NCI-H1092 (cell line): ENCODE measurements around the gene VANGL1.
"Not testable (repeated sequence)": the region's sequence is repeated elsewhere in the genome, so short reads cannot be mapped to it uniquely, and the experiment has no call there.

Experiments used
- DNase-seq: peaks from one replicate; lab custom pipeline; 2025; lab: John Stamatoyannopoulos, UW

Gene VANGL1

DNA sequence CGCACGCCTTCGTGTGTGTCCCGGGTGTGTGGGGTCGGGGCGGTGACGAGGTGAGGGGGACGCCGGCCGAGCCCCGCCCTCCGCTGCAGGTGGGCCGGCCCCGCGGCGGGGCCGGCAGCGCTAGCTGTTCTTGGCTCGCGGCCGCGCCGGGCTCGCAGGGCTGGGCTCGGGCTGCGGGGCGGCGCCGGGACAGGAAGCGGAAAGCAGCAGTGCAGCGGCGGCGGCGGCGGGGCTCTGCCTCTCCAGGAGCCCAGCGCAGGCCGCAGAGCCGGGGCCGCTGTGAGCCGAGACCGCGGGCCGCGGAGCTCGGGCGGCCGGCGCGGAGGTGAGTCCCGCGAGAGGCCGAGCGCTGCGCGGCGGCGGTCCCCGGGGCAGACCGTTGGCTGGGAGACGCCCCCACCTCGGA lies at the start of gene VANGL1:
TSS of gene VANGL1 (plus strand) at position 209 of the 406 bp plus-strand sequence. CDS start 9,444 bp downstream, outside the sequence.
- peak; percentile 49 for DNase-seq

DNA sequence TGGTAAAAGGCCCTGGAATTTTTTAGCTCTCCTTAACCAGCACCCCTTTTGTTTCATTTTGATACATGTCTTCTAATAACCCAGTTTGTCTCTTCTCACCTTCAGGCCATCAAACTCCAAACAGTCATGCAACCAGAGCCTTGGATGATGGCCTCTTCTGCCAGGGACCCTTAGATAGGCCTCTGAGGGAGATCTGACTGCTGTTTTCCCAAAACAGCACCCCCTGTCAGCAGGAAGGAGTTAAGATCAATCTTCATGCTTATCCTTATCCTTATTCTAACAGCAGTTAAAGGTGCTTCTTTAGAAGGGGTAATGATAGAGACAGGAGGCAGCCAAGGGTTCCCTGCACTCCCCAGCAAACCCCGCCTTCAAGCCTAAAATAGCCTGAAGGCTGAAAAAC lies 49.5 kb upstream of the VANGL1 start:
- no peak for DNase-seq

DNA sequence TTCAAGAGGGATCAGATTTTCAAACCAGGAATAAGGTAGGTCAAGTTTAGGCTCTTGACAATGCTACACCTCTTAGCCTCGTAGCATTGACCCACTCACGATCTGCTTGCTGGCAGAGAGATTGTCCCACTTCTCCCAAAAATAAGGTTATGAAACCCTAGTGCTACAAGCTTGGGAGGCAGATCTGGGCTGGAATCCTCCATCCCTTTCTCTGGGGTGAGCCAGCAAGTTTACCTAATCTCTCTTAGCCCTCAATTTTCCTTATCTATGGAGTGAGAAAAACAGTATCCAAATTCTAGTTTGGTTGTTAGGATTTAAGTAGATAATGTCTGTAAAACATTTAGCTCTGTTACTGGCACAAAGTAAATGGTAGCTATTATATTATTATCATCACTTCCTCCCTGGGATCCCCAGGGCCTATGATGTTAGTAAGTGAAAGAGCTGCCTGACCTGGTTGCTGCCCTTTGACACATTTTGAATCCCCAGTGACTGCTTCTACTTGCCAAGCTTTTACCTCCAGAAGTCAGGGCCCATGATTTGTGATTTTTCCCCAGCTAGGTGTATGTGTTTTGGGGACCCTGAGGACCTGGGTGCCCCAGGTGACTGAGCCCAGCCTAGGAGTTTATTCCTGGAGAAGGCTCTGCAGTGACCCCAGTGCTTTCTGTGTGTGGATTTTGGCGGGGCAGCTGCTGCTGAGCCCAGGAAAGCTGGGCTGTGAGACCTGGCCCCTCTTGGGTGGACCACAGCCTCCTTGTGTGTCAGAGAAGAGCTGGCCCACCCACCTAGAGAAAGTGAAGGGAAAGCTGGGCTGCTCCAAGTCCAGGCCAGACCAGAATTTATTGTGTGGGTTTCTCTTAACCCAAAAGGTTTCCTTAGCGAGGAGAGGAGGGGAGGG lies 48.2 kb upstream of the VANGL1 start:
- DNase-seq = no peak

DNA sequence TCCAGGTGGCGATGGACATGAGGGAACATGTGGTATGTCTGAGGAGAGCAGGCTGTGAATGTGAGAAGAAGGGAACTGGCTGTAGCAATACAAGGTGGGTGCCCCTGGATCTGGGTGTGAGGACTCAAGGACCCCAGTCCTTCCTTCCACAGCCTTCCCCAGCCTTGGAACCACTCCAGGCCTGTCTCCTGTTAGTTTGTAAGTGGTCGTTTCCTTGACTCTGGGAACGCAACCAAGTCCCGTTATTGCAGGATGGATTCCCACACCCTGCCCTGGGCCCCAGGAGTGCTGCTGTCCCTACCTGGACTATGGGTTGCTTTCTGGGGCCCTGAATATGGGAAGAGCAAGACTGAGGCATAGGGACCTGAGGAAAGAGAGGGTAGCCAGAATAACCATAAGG lies 47.2 kb upstream of the VANGL1 start:
- DNase-seq = no peak

DNA sequence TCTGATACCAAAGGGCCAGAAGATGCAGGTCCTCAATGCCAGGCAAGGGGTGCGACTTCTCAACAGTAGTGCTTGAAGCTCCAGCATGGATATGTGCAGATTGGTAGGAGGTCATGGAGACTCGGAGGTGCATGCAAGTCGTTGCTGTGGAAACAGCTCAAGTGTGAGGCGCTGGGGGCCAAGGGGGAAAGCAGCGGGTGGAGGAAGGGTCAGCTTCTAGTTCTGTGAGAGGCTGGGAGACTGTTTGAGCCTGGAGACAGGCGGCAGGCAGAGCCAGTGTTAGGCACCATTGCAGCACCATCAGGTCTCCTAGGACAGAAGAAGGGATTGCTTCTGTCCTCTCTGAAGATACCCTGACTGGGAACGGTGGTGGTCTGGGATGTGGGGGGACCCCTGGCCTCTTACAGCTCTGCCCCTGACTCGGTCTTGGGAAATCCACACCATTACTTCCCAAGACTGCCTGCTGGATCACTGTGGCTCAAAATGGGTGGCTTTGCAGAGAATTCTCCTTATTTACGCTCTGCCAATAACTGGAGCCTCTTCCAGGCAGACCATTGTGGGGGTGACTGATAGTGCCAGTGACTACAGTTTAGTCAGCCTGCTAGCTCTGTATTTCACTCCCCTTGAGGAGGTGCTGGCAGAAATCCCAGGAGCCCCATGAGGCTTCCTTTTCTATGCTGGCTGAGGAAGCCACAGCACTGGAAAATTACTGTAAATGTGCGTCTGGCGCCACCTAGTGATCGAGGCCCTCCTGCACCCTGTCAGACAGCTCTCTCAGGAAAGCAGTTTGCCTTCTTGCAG lies 46.3 kb upstream of the VANGL1 start:
- peak; percentile 92 for DNase-seq

DNA sequence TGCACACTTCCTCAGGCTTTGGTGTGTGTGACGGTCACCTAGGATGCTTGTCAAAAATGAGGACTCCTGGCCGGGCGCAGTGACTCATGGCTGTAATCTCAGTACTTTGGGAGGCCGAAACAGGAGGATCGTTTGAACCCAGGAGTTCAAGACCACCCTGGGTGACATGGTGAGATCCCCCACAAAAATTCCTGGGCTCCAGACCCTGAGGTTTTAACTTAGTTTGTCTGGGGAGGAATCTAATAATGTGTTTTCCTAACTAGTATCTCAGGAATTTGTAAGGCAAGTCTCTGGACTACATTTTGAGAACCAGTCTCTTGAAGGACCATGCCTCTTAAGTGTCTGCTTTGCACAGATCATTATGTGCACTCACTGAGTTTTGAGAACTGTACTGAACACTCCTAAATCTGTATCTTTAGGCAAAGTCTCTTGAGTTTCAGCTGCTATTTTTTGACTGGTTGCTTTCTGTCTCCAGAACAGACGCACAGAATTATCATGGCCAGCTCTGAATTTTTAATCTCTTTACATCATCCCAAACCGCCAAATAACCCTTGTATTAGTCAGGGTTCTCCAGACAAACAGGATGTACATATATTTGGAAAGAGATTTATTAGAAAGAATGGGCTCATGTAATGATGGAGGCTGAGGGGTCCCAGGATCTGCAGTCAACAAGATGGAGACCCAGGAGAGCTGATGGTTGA lies 45.5 kb upstream of the VANGL1 start:
- no peak for DNase-seq

DNA sequence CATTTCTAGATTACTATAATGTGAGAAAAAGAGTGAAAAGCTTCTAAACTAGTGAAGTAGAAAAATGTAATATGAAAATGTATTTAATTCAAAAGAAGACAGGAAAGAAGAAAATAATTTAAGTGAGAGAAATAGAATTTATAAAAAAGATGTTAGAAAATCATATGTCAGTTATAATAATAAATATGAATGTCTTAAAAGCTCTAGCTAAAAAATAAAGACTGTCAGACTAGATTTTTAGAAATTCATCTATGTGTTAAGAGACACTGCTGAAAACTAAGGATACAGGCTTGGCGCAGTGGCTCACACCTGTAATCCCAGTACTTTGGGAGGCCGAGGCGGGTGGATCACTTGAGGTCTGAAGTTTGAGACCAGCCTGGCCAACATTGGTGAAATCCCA lies 37.3 kb upstream of the VANGL1 start:
- no peak for DNase-seq

DNA sequence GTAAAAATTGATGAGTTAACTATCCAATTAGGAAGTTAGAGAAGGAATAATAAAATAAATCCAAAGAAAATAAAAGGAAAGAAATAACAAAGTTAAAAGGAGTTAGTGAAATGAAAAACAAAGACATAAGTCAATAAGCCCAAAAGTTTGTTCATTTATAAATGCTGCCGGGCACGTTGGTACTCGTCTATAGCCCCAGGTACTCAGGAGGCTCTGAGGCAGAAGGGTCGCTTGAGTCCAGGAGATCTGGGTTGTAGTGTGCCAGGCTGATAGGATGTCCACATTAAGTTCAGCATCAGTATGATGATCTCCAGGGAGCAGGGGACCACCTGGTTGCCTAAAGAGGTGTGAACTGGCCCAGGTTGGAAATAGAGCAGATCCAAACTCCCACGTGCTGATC lies 35.5 kb upstream of the VANGL1 start:
- DNase-seq = no peak

DNA sequence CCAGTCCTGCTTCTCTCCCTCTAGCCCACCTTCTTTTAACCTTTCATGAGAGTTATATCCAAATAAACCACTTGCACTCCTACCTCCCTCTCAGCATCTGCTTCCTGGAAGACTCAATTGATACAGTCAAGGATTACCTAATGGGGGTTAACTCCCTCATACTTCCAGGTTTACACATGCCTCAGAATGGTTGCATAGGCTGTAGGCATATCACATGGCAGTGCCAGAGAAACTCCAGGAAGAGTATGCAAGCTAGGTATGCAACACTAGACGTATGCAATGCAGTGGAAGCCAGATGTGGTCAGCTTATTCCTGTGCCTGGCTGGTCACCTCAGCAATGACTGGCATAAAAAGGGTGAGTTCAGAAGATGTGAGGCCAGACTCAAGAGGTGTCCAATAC lies 32.7 kb upstream of the VANGL1 start:
- no peak for DNase-seq

DNA sequence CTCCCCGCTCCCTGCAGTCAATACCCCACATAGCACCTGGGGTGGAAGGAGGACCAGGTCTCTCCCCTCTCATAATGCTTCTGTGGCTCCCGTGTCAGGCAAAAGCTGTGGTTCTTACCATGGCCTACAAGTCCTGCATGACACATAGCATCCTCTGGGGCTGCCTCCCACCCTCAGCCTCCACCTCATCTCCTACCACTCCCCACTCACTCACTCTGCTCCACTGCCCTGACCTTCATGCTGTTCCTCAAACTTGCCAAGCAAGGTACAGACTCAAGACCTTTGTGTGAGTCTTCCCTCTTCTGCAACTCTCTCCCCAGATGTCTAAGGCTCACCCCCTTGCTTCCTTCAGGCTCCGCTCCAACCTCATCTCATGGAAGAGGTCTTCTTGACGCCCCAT lies 28.0 kb upstream of the VANGL1 start:
- no peak for DNase-seq

DNA sequence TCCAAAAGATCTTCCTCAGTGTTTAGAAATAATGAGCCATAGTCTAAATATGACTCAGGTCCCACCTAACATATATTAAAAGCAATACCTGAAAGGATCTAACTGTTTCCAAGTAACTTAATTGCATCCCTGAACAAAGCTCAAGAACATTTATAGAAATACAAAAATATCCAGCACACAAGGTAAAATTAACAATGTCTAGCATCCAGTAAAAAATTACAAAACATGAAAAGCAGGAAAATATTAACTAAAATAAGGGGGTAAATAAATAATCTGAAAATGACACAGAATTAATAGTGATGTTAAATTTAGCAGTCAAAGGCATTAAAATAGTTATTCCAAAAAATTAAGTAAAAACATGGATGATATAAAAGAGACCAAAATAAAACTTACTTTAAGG lies 21.3 kb upstream of the VANGL1 start:
- DNase-seq = no peak

DNA sequence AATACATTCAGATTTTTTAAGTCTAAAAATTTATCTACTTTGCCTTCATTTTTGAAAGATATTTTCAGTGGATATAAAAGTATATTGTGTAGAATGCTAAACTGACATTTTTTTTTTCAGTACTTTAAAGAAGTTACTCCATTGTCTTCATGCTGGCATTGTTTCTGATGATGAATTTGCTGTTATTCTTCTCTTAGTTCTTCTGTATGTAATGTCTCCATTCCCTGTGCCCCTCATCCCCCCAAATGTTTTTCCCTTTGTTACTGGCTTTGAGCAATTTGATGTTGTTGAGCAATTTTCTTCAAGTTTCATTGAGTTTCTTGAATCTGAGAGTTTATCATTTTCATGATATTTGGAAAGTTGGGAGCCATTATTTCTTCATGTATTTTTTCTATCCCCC lies 20.8 kb upstream of the VANGL1 start:
- no peak for DNase-seq

DNA sequence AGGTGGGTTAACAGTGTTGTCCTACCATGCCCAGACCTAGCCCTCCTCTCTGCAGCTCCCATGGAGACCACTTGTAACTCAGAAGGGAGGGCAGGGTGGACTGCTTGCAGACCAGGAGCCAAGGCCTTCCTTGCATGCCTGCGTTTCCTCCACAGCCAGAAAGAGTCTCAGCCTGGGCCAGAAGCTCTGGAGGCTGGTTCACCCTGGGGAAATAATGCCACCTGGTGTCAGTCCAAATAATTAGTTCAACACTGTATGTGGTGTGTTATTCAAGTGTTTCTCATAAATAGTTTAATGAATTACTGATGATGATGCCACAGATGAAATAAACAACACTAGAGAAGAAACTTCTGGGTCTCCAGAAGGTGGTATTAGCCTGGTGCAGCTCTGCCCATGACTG lies 16.9 kb upstream of the VANGL1 start:
- DNase-seq = no peak

DNA sequence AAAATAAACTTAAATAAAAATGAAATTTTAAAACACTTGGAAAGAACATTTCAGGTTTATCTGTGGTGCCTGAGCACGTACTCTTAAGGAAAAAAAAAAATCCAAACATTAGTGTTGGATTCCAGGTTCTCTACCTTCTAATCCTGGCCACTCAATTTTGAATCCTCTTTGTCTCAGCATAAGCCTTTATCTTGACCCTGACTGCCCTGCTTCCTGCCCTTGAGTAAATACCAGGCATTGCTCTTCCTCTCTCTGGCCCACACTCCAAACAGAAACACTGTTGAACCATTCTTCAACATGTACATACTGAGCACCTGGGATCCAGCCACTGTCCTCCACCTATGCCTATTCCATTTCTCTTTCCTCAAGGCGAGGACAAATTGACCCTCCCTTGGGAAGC lies 11.4 kb upstream of the VANGL1 start:
- DNase-seq = no peak

DNA sequence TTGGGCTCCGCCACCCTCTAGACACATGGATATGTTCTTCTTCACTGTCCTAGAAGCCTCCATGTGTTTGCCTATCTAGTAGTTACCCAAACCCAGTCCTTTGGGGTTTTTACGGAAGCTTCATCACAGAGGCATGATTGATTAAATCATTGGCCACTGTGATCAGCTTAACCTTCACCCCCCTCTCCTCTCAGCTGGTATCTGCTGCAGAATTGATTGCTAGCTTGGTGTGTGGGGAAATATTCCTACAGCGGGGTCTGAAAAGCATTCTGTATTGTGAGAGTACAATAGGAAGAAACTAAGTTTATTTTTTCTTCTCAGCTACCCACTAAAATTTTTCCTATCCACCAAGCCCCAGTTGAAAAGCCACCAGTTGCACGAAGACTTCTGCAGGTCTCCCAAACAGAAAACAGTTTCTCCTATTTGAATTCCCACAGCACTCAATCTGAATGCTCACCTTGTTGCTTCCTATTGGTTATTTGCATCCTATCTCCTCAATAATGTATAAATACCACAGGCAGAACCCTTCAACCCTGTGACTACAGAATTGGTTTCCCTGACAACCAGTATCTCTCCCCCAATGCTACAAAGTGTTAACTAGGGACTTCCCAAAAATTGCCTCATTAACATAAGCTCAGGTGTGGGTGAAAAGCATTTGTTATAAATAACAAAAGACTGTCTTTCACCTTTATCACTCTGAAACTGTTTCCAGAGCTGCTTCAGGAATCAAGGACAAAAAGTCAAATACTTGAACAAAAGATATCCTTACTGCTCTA lies 9.3 kb upstream of the VANGL1 start:
- DNase-seq = no peak

DNA sequence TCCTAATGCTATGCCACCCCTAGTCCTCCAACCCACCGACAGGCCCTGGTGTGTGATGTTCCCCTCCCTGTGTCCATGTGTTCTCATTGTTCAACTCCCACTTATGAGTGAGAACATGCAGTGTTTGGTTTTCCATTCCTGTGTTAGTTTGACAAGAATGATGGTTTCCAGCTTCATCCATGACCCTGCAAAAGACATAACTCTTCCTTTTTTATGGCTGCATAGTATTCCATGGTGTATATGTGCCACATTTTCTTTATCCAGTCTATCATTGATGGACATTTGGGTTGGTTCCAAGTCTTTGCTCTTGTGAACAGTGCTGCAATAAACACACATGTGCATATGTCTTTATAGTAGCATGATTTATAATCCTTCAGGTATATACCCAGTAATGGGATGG lies 8.2 kb upstream of the VANGL1 start:
- not testable (repeated sequence) for DNase-seq

DNA sequence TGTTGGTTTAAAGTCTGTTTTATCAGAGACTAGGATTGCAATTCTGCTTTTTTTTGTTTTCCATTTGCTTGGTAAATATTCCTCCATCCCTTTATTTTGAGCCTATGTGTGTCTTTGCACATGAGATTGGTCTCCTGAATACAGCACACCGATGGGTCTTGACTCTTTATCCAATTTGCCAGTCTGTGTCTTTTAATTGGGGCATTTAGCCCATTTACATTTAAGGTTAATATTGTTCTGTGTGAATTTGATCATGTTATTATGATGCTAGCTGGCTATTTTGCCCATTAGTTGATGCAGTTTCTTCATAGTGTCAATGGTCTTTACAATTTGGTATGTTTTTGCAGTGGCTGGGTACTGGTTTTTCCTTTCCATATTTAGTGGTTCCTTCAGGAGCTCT lies 4.5 kb upstream of the VANGL1 start:
- not testable (repeated sequence) for DNase-seq

DNA sequence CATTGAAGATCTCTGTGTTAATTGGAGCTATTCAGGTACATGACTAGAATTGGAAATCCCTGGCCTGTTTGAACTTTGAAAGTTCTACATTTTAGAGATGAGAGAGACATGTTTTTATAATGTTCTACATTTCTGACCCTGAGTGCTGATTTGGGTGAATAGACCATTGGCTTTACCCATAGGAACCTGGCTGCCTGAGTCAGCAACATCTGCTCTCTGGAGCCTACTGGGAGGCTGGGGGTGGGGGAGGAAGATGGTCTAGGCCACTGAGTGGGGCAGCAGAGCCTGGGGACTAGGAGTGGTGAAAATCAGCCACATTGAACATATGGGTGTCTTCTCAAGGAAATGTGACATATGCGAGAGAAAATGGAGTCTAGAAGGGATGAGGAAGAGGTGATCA lies 1.4 kb upstream of the VANGL1 start:
- DNase-seq = no peak

DNA sequence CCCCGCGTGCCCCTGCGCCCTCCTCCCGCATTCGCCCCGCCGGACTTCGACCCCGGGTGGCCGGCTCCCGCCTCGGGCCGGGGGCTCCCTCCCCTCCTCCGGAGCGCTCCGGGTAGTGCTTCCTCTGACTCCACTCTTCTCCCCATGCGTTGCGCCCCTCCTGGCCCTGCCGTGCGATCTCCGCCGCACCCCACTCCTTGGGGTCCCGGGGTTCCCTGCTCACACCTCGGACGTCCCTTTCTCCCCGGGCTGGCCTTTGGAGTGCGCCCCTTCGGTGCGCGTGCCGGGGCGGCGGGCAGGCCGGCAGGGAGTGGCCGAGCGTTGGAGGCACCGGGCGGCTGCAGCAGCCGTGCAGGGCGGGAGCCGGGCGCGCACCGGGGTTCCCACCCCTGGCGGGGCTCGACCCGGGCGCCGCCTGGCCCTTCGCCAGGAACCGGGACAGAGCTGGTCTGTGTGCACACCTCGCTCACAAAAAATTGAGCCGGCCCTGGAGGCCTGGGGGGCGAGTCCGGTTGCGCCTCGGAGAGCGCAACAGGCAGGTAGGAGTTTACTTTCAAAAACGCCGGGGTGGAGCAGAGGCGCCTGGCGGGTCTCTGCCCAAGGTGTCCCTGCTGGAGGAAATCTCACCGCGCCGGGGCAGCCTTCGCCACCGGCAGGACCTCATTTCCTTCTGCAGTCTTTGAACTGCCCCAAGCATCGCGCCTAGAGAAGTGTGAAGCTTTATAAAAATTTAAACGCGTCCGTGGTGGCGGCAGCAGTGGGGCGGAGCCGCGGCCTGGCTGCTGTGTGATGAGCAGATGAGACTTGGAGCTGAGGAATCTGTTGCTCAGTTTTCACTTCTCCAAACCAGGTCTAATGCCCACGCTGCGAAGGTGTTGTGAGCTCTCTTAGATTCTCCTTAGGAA lies 650 bp downstream of the VANGL1 start:
- DNase-seq = peak; percentile 21

DNA sequence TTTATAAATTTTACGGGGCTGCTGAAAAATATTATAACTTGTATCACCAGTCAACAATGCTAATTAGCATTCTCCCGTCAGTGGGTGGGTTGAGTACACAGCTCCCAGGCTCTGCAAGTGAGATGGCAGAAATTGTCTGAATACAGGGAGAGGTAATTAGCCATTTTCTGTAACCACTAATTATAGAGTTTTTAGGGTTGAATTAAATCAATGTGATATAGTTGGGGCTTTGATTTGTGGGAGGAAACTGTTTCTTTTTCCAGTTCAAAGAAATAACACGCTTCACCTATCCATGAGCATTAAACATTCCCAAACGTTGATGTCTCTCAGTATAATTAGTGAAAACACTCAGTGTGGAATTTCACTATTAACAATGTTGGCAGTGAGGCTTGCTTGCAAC lies 1.5 kb downstream of the VANGL1 start:
- DNase-seq = no peak

DNA sequence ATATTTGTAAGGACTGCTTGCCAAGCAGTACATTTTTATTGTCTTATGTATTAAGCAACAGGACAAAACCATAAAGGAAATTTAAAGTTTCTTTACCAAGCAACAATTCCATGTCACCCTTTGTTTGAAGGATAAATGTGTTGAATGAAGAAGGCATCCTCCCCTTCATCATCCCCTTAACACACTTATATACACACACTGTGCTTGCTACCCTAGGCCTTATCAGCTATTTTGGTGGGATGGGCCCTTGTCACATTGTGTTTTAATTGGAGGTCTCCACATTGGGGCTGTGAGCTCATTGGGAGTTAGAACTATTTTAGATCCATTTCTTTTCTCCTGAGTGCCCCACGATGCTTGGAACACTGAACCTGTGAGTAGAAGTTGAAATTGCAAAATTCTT lies 1.9 kb downstream of the VANGL1 start:
- no peak for DNase-seq
